SU-DHL-6 (cell line): ENCODE data around the gene TCF7L1.

Experiments
- CTCF ChIP-seq: fragments of 200-600 bp; sonication (generic); IDR thresholded peaks from one replicate; pipeline ENCODE4 v1.5.1; 2017; ENCODE audit warnings: antibody characterized with exemption, mild to moderate bottlenecking, low read length, moderate library complexity; ENCODE audit not compliant: insufficient read depth, poor library complexity, severe bottlenecking
- EZH2phosphoT487 ChIP-seq: fragments of 200-600 bp; sonication (generic), shearing (Covaris generic); conservative IDR thresholded peaks from 2 replicates; pipeline ENCODE4 v1.6.1; 2018; ENCODE audit warnings: mild to moderate bottlenecking, antibody characterized with exemption, low read length, moderate library complexity, mixed read lengths

- no peak for TF ChIP-seq CTCF
- TF ChIP-seq EZH2phosphoT487: no peak
These were observed 124.9 kb downstream of the TCF7L1 start for GRCh38 chr2:85257970-85258605.
